Spinal cord (tissue), 10 donors: Measurements from ENCODE around the gene OSBPL6. TPM values are rescaled to one million over a fixed set of nuclear protein-coding genes. Genes with fewer than 3 reads are reported as not detected.

Source experiments
- DNase-seq, 6 donors: peaks; one replicate each; pipeline versions ENCODE4 v3.0.0 to v3.0.0-alpha.2; 2013 to 2015; ENCODE audit warnings: low spot score in 6 of 6, low read depth in 4 of 6
- H3K27ac ChIP-seq: one replicate; pipeline ENCODE4 v1.5.1; 2013; ENCODE audit warnings: low read depth, low read length, control low read depth
- H3K27me3 ChIP-seq: one replicate; pipeline ENCODE4 v1.6.1; 2013; ENCODE audit warnings: low read length; ENCODE audit not compliant: control insufficient read depth, insufficient read depth
- H3K36me3 ChIP-seq: one replicate; pipeline ENCODE4 v1.6.1; 2013; ENCODE audit warnings: low read length; ENCODE audit not compliant: control insufficient read depth, insufficient read depth
- H3K4me1 ChIP-seq: one replicate; pipeline ENCODE4 v1.6.1; 2013; ENCODE audit warnings: low read length; ENCODE audit not compliant: control insufficient read depth, insufficient read depth
- H3K4me3 ChIP-seq: one replicate; pipeline ENCODE4 v1.5.1; 2013; ENCODE audit warnings: low read depth, low read length, control low read depth
- H3K9me3 ChIP-seq: one replicate; pipeline ENCODE4 v1.6.1; 2013; ENCODE audit warnings: low read length; ENCODE audit not compliant: control insufficient read depth, insufficient read depth
- WGBS: methylation state at CpG from one replicate; pipeline ENCODE4 v1.1.5; 2013; ENCODE audit warnings: missing lambda C conversion rate; ENCODE audit not compliant: insufficient coverage; 5-methylcytosine and 5-hydroxymethylcytosine counted together
- polyA plus RNA-seq, 2 donors: library from polyadenylated mRNA; unstranded; fragments of 120-200 nt; gene quantifications; one replicate each; pipeline ENCODE4 v1.2.1, GENCODE V29; 2013; ENCODE audit not compliant: insufficient read length in 2 of 2
- total RNA-seq, 2 donors: library from RNA; depleted of rRNA in 1 of 2; stranded (reverse); fragments of 120-200 nt in 1 of 2; fragments of >200 nt in 1 of 2; gene quantifications; one replicate each; pipeline versions ENCODE4 v1.2.3 to v1.2.4, GENCODE V29; 2013 to 2014
- donor health status: healthy.

The OSBPL6 gene
- total and polyA plus RNA-seq, 4 donors = 7.3 to 18.8 (median 17.8) TPM

DNA sequence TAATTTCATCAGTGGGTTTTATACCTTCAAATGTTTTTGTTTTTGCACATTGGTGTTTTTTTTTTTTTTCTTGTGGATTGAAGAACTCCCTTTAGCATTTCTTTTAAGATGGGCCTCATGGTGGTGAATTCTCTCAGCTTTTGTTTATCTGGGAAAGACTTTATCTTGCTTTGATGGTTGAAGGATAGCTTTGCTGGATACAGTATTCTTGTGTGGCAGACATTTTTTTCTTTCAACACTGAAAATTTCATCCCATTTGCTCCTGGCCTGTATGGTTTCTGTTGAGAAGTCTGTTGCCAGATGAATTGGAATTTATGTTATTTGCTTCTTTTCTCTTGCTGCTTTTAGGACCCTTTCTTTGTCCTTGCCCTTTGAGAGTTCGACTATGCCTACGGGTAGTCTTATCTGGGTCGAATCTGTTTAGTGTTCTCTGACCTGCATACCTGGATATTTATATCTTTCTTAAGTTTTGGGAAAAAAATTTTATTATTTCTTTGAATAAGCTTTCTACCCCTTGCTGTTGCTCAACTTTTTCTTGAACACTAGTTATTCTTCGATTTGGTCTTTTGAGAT is 231.0 kb downstream of the OSBPL6 start:
- no peak for DNase-seq
- Histone ChIP-seq H3K27me3 (no peaks in the 10 kb centered on the region), H3K36me3 (peaks cover 8% of the 10 kb centered on the region), H3K4me1 (no peaks in the 10 kb centered on the region), H3K27ac (no peak overlapping the region), H3K4me3 (no peak overlapping the region), H3K9me3 (no peaks in the 10 kb centered on the region)
- WGBS = no CpG with 5 or more reads among the region's 4 CpGs

DNA sequence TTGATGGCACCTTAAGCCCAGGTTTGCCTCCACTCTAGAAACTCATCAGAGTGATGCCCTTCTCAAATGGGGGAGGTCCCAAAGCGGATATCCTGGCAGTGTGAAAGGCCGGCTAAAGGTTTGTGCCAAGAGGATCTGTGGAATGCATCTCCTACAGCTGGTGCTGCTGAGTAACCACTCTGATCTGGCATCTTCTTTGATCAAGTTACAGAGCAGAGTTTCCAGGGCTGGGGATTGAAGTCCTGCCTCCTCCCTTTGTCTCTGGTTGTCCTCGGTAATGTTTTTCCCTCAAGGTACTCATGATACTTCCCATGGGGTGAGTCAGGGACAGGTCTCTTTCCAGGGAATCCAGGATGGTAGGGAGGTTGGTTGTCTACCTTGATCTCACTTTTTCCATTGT is 232.1 kb downstream of the OSBPL6 start:
- Histone ChIP-seq H3K36me3 (peaks cover 13% of the 10 kb centered on the region), H3K9me3 (no peaks in the 10 kb centered on the region), H3K27me3 (no peaks in the 10 kb centered on the region), H3K4me1 (no peaks in the 10 kb centered on the region), H3K4me3 (no peak overlapping the region), H3K27ac (no peak overlapping the region)
- WGBS = 95% methylated on average over 2 of the region's 3 CpGs
- DNase-seq = no peak

DNA sequence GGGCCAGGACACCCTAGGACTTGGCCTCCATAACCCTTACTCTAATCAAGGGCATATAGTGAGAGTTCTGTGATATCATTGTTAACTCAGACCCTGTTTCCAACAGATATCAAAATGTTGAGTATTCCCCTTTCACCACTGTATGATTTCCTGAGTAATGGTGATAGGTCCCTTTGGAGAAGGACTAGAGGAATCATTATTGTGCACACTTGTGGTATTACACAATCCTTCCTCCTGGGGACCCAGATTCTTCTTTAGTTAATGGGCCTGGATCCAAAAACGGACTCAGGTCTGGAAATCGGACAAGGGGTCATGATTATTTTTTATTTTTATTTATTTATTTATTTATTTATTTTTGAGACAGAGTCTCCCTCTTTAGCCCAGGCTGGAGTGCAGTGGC is 233.1 kb downstream of the OSBPL6 start:
- H3K27me3 ChIP-seq = no peaks in the 10 kb centered on the region
- H3K4me3 ChIP-seq = no peak overlapping the region
- H3K36me3 ChIP-seq = peaks cover 13% of the 10 kb centered on the region
- H3K9me3 ChIP-seq = no peaks in the 10 kb centered on the region
- no peaks in the 10 kb centered on the region for H3K4me1 ChIP-seq
- WGBS = no CpG with 5 or more reads among the region's 2 CpGs
- DNase-seq = no peak
- H3K27ac ChIP-seq = no peak overlapping the region

DNA sequence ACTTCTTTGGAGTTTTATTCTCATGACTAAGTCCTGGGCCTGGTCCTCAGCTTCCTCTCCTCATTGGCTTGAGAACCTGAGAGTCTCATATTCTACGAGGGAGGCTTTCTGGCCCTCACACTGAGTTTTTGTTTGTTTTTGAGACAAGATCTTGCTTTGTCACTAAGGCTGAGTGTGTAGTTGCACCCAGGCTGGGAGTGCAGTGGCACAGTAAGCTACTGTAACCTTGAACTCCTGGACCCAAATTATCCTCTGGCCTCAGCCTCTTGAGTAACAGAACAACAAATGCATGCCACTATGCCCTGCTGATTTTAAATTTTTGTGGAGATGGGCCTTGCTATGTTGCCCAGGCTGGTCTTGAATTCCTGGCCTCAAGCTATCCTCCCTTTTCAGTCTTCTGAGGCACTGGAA is 234.1 kb downstream of the OSBPL6 start:
- Histone ChIP-seq H3K4me1 (no peaks in the 10 kb centered on the region), H3K36me3 (peaks cover 13% of the 10 kb centered on the region)
- WGBS = 100% methylated on average over 1 of the region's 1 CpG

DNA sequence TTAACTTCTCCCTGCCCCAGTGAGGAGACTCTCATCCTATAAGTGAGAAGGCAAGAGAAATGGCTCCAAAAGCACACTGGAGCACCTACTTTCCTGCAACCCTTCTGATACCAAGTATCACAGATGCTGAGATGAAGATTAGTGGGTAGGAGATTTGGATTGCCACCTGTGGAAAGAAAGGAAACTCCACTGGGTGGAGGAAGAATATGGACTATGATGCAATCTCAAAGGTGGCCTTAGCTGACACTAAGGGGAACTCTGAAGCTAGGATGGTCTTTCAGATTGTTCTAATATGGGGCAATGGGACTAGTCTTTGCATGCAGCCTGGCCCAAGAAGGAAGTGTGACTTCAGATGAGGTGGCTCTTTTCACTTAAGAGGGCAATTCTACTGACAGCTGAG is 235.0 kb downstream of the OSBPL6 start:
- peaks cover 20% of the 10 kb centered on the region for H3K36me3 ChIP-seq
- H3K9me3 ChIP-seq = no peaks in the 10 kb centered on the region
- H3K27me3 ChIP-seq = no peaks in the 10 kb centered on the region
- H3K4me1 ChIP-seq = no peaks in the 10 kb centered on the region
- no peak overlapping the region for H3K27ac ChIP-seq
- no peak for DNase-seq
- H3K4me3 ChIP-seq = no peak overlapping the region

More for the DNA sequence above, 234.1 kb downstream of the OSBPL6 start:
- H3K27ac ChIP-seq = no peak overlapping the region
- H3K9me3 ChIP-seq = no peaks in the 10 kb centered on the region
- DNase-seq = no peak
- H3K4me3 ChIP-seq = no peak overlapping the region
- no peaks in the 10 kb centered on the region for H3K27me3 ChIP-seq

DNA sequence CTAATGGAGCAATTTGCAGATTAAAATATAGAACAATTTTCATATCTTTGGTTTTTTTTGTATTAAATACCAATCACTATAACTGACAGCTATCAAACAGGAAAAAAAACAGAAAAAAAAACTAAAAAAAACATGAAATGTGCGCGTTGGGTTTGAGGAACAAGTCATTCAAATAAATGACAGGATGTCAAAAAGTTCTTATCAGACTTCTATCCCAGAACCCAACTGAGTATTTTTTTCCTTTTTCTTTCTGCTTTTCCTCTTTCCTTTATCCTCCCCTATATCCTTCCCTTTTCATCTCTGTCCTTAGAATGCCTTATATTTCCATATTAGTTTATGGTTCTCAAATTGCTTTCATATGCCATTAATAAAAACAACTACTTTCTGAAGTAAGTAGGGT is 242.3 kb downstream of the OSBPL6 start:
- Histone ChIP-seq H3K27me3 (no peaks in the 10 kb centered on the region), H3K27ac (no peak overlapping the region), H3K4me3 (no peak overlapping the region), H3K9me3 (no peaks in the 10 kb centered on the region), H3K36me3 (peaks cover 28% of the 10 kb centered on the region), H3K4me1 (no peaks in the 10 kb centered on the region)
- DNase-seq = no peak
- WGBS = no CpG with 5 or more reads among the region's 2 CpGs

DNA sequence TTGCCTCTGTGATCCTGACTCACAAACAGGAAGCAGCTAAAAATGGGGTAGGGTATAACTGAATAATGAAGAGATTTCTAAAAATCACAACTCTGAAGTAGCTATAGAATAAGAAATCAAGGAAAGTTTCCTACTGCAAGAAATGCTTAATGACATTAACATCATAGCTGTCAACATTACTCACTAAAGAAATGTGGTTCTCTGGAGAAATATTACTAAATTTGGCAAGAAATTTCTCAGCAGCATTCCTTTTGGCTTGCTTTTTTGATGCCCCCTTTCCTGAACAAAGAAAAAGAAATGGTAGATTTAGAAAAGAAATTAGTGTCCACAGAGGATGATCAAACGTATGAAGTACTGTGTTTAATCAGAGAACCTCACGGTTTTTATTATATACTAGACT is 247.1 kb downstream of the OSBPL6 start:
- no CpG with 5 or more reads among the region's 2 CpGs for WGBS
- H3K4me3 ChIP-seq = no peak overlapping the region
- no peaks in the 10 kb centered on the region for H3K9me3 ChIP-seq
- no peak for DNase-seq
- H3K27ac ChIP-seq = no peak overlapping the region
- H3K36me3 ChIP-seq = peaks cover 23% of the 10 kb centered on the region
- H3K4me1 ChIP-seq = no peaks in the 10 kb centered on the region
- H3K27me3 ChIP-seq = no peaks in the 10 kb centered on the region

DNA sequence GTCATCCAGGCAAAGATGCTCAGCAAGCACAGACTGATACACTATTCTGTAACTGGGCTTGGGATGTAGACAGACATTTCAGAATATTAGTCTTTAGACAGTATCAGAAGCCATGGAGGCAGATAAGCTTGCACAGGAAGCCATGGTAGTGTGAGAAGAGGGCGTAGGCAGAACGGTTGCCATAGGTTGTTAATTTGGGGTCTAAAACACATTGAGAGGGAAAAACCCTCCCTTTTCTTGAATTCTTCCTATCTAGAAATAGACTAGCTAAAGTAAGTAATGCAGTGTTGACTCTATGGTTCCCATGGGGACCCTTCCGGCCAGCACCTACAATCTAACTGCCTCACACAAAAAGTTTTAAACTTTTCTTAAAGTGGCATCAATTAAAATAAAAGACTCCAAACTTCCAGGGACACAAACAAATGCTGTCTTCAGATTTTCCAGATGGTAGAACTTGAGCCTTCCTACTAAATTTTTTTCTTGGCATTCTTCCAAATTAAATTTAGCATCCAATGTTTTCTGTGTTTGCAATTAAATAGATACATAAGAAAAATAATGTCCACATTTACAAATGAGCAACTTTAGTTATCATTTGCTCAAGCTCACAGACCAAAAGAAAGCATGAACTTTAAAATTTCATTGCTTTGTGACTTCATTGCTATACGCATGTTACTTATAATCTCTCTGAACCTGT is 254.8 kb downstream of the OSBPL6 start:
- Histone ChIP-seq H3K4me1 (peaks cover 17% of the 10 kb centered on the region), H3K36me3 (peaks cover 15% of the 10 kb centered on the region), H3K9me3 (no peaks in the 10 kb centered on the region), H3K27me3 (no peaks in the 10 kb centered on the region), H3K4me3 (peak overlapping the region; percentile 90), H3K27ac (no peak overlapping the region)
- peak in 2 of 6 donors; percentile 2 to 11 for DNase-seq
- no CpG with 5 or more reads among the region's 4 CpGs for WGBS

DNA sequence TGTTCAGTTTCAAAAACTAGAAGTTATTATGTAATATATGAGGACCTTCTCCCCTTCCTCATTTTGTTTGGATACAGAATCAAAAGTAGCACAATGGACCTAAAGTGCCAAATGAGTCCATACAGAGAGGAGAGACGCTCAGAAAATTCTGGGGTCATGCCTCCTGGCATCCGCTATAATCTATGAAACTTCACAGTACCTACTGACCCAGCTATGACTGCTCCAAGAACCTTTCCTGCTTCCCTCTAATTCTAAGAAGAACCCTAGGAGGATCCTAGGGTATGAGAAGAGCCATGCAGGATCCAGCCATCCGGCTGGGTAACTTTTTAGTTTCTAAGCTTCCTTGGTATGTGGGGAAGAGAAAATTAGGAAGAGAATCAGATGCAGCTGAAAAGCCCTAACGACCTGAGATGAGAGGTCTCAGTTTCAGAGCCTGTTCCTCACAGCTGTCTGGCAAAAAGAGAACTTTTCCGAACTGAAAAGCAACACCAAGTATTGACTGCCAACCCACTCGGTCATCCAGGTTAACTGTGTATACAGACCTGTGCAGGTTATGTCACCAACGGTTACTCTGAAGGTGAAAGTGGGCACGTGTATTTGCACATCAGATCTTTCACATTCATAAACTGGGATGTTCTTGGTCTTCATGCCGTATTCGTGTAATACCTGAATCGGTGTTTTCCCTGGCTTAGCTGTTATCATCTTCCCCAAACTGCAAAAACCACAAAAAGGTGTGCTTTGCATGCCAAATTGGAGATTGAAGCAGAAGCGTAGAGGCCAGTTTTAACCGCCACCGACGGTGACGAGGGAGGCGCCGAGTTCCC is 255.6 kb downstream of the OSBPL6 start:
- WGBS = 3% methylated on average over 14 of the region's 18 CpGs
- peak overlapping the region; percentile 90 for H3K4me3 ChIP-seq
- H3K27me3 ChIP-seq = no peaks in the 10 kb centered on the region
- DNase-seq = peak in 1 of 6 donors; percentile 35
- no peaks in the 10 kb centered on the region for H3K9me3 ChIP-seq
- H3K4me1 ChIP-seq = peaks cover 17% of the 10 kb centered on the region
- peak overlapping the region; percentile 98 for H3K27ac ChIP-seq
- H3K36me3 ChIP-seq = peaks cover 15% of the 10 kb centered on the region

DNA sequence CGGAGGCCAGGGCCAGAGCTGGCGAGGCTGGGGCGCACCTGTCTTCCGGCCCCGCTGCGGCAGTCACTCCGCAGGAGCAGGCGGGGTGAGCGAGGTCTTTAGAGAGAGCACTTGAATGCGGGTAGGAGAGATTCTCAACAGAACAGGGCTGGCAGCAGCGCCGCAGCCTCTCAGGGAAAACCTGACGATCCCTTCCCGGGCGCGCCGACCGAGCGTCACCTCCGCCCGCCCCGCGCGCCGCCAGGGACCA is 256.1 kb downstream of the OSBPL6 start:
- H3K4me3 ChIP-seq = peak overlapping the region; percentile 90
- WGBS = under 1% methylated on average over 25 of the region's 25 CpGs
- peaks cover 17% of the 10 kb centered on the region for H3K4me1 ChIP-seq
- DNase-seq = no peak
- H3K27me3 ChIP-seq = no peaks in the 10 kb centered on the region
- H3K27ac ChIP-seq = peak overlapping the region; percentile 98
- no peaks in the 10 kb centered on the region for H3K9me3 ChIP-seq
- H3K36me3 ChIP-seq = peaks cover 14% of the 10 kb centered on the region
